Body of pancreas (tissue), 4 donors: ENCODE measurements around the gene ASB18. TPM values are rescaled to one million over a fixed set of nuclear protein-coding genes. Genes with fewer than 3 reads are reported as not detected.

Experiments used
- ATAC-seq: fragments of 150-250 bp; one replicate; pipeline ENCODE4 v1.9.1; 2016
- DNase-seq, 4 donors: peaks; one replicate each; pipeline ENCODE4 v3.0.0-alpha.2; 2019
- H3K27ac ChIP-seq, 4 donors: fragments of 200-600 bp; sonication (generic); 1 replicate in 3 of 4; 2 replicates in 1 of 4; pipeline versions ENCODE4 v1.5.1 to v1.6.1; 2016 to 2019; ENCODE audit warnings: mild to moderate bottlenecking in 1 of 4, mixed read lengths in 1 of 4, moderate library complexity in 1 of 4
- H3K27me3 ChIP-seq, 2 donors: fragments of 200-600 bp; sonication (generic); one replicate each; pipeline ENCODE4 v1.6.0; 2016; ENCODE audit warnings: mild to moderate bottlenecking in 1 of 2
- H3K36me3 ChIP-seq, 2 donors: fragments of 200-600 bp; sonication (generic); replicated peaks in 1 of 2; 2 replicates each; pipeline ENCODE4 v1.5.1; 2016; ENCODE audit warnings: low read depth in 2 of 2; ENCODE audit not compliant: insufficient read depth in 1 of 2
- H3K4me1 ChIP-seq: fragments of 200-600 bp; sonication (generic); one replicate; pipeline ENCODE4 v1.6.0; 2016
- H3K4me3 ChIP-seq, 2 donors: fragments of 200-600 bp; sonication (generic); 1 replicate in 1 of 2; 2 replicates in 1 of 2; pipeline ENCODE4 v1.5.1; 2016 to 2019
- H3K9me3 ChIP-seq, 3 donors: fragments of 200-600 bp; sonication (generic); 1 replicate in 2 of 3; 2 replicates in 1 of 3; pipeline ENCODE4 v1.5.1; 2016
- CTCF ChIP-seq, 7 experiments: fragments of 450-650 bp in 4 of 7; fragments of 200-600 bp in 3 of 7; sonication (generic) in 3 of 7; IDR thresholded peaks; one replicate each; pipeline ENCODE4 v1.5.1; 2016 to 2019; ENCODE audit warnings: antibody characterized with exemption in 7 of 7
- POLR2A ChIP-seq, 3 donors: fragments of 450-650 bp; IDR thresholded peaks; one replicate each; pipeline ENCODE4 v1.6.1; 2016; ENCODE audit warnings: antibody characterized with exemption in 3 of 3, mild to moderate bottlenecking in 2 of 3
- WGBS, 2 donors: methylation state at CpG; one replicate each; pipeline ENCODE4 v1.1.5; 2017; 5-methylcytosine and 5-hydroxymethylcytosine counted together
- intact Hi-C: fragments of 100-400 bp; cut with DNase I; formaldehyde crosslinking; loops from one replicate; pipeline ENCODE4 v1.15.1; 2023
- total RNA-seq, 2 donors: library from RNA; depleted of rRNA; stranded (reverse); fragments of >200 nt; gene quantifications; one replicate each; pipeline ENCODE4 v1.1.0, GENCODE V29; 2016

The ASB18 gene
- total RNA-seq, 2 donors from 2014 or later: not detected

- intact Hi-C loops: no loop called here
- H3K4me1 ChIP-seq: no peaks in the 10 kb centered on the region
- no peaks in the 10 kb centered on the region for H3K36me3 ChIP-seq
- no peak overlapping the region for H3K27ac ChIP-seq
- no peaks in the 10 kb centered on the region for H3K27me3 ChIP-seq
- 51 to 75% methylated on average over 5 of the region's 5 CpGs for WGBS, 2 donors
- peaks cover 0 to 9% (median 0%) of the 10 kb centered on the region in 3 donors for H3K9me3 ChIP-seq
- DNase-seq: no peak
- no peak for ATAC-seq
- no peak for TF ChIP-seq POLR2A (IDR thresholded peaks at IDR 0.05)
- no peak for TF ChIP-seq CTCF (IDR thresholded peaks at IDR 0.05)
- H3K4me3 ChIP-seq: no peak overlapping the region
Measured at GRCh38 chr2:236209996-236210395, 54.2 kb downstream of the ASB18 start.

- H3K36me3 ChIP-seq: no peaks in the 10 kb centered on the region
- 44 to 46% methylated on average over 6 of the region's 6 CpGs for WGBS, 2 donors
- DNase-seq (no peak), ATAC-seq (no peak)
- no peaks in the 10 kb centered on the region for H3K27me3 ChIP-seq
- H3K4me1 ChIP-seq: no peaks in the 10 kb centered on the region
- peaks cover 0 to 9% (median 0%) of the 10 kb centered on the region in 3 donors for H3K9me3 ChIP-seq
- H3K27ac ChIP-seq: no peak overlapping the region
- intact Hi-C loops: no loop called here
- no peak for TF ChIP-seq CTCF (IDR thresholded peaks at IDR 0.05)
- TF ChIP-seq POLR2A (IDR thresholded peaks at IDR 0.05): no peak
- no peak overlapping the region for H3K4me3 ChIP-seq
Measured at GRCh38 chr2:236209535-236209934, 54.7 kb downstream of the ASB18 start.

GRCh38 chr2:236208019-236208926 lies 55.9 kb downstream of the ASB18 start:
- peaks cover 0 to 9% (median 0%) of the 10 kb centered on the region in 3 donors for H3K9me3 ChIP-seq
- no peaks in the 10 kb centered on the region for H3K27me3 ChIP-seq
- no peak overlapping the region for H3K4me3 ChIP-seq
- 56 to 66% methylated on average over 25 to 28 of the region's 28 CpGs for WGBS, 2 donors
- TF ChIP-seq POLR2A (IDR thresholded peaks at IDR 0.05): no peak
- TF ChIP-seq CTCF (IDR thresholded peaks at IDR 0.05): no peak
- no peaks in the 10 kb centered on the region for H3K36me3 ChIP-seq
- no peak for ATAC-seq
- H3K27ac ChIP-seq: no peak overlapping the region
- no peak for DNase-seq
- intact Hi-C loops: no loop called here
- H3K4me1 ChIP-seq: no peaks in the 10 kb centered on the region

GRCh38 chr2:236207472-236207871 lies 56.7 kb downstream of the ASB18 start:
- no peaks in the 10 kb centered on the region for H3K27me3 ChIP-seq
- ATAC-seq (no peak), DNase-seq (no peak)
- intact Hi-C loops: no loop called here
- no peak overlapping the region for H3K27ac ChIP-seq
- no peak for TF ChIP-seq CTCF (IDR thresholded peaks at IDR 0.05)
- TF ChIP-seq POLR2A (IDR thresholded peaks at IDR 0.05): no peak
- peaks cover 0 to 9% (median 0%) of the 10 kb centered on the region in 3 donors for H3K9me3 ChIP-seq
- H3K36me3 ChIP-seq: no peaks in the 10 kb centered on the region
- no peaks in the 10 kb centered on the region for H3K4me1 ChIP-seq
- WGBS, 2 donors: 73 to 85% methylated on average over 11 of the region's 11 CpGs
- no peak overlapping the region for H3K4me3 ChIP-seq
